ENCODE measurements around the gene PDSS2. TPM values are rescaled to one million over a fixed set of nuclear protein-coding genes. Genes with fewer than 3 reads are reported as not detected.

The PDSS2 gene
- 12.3 and 12.7 TPM in 2 replicates for total RNA-seq

DNA sequence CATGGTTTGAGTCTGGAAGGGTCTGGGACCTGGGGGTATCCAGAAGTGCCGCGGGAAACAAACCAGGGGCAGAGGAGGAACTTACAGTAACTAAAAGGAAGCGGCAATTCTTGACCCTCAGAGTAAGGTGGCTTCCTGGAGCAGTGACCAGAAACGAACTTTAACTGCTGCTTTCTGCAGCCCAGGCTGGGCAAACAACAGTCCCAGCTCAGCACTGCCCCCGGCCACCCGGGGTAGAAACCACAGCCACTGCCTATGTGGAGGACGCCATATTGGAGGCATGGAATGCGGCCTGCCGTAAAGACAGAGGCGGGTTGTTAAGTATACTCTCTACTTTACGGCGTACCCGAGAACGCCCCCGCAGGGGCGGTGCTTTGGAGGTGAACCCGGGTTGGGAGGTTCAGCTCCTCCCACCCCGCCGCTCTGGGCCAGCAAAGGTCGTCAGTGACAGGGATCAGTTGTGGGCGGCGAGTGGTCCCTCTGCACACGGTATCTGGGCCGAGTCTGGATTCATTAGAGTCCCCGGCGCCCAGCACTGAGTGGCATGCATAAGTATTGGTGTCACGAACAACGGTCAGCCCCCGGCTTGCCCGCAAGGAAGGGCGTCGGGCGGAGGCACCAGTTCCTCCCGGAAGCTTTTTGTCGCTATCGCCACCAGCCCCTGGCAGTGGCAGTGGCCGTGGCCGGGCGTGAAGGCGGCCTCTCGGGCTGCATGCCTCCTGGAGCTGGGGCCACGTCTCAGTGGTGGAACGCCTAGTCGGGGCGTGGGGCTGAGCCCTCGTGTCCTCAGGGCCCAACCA lies at the start of gene PDSS2:
TSS of gene PDSS2 (minus strand) at position 282 of the 800 bp plus-strand sequence. CDS start at position 3, 279 bp downstream.

DNA sequence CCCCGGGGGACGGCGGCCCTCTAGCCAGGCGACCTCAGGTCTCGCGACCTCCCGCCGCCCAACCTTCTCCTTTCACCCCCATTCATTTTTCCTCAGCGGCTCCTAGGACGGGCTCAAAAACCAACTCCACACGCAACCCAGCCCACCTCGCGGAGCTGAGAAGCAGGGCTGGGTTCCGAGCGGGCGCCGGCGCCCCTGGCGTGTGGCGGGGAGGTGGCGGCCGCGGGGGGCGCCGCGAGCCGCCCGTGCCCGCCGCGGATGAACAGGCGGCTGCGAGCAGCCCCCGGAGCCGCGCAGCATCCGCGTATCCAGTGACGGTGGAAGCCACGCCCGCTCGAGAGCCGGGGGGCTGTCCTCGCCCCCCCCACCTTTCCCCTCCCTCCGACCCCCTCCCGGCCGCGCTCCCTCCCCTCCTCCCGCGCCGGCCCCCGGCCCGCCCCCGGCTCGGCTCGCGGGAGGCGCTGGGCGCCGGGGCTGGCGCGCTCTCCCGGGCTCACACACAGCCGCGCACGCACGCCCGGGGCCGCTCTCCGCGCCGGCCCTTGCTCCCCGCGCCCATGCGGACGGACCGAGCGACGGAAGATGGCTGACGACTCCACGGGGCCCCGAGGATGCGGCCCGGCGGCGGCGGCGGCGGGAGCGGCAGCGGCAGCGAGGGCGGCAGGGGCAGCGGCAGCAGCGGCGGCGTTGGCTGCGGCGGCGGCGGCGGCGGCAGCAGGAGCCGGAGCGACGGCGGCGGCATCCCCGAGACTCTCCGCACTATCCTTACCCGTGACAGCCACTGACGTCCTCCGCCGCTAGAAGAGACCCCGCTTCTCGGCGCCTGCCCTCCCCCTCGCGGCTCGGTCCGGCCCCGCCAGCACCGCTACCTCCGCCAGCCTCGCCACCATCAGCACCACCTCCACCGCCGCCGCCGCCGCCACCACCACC lies 30.5 kb upstream of the PDSS2 start, which contains the start of gene SOBP:
TSS of gene SOBP (plus strand) at position 482 of the 930 bp plus-strand sequence. CDS start 500 bp downstream, outside the sequence.

GRCh38 chr6:107114926-107115694 lies 344.3 kb downstream of the PDSS2 start, which contains the start of gene BEND3:
TSS of gene BEND3 (minus strand) at chr6:107115515. CDS start at chr6:107099285, 16,230 bp downstream.

Other genes starting within 250 kb of the PDSS2 start
- gene SOBP, start 30.6 kb upstream of the PDSS2 start, total RNA-seq = 0.57 TPM in 1 of 2 replicates, not detected in the other